ENCODE results near the gene RAB11A. TPM values are rescaled to one million over a fixed set of nuclear protein-coding genes. Genes with fewer than 3 reads are reported as not detected.

The RAB11A gene
- total and polyA plus RNA-seq, 9 of the 15 experiments (the other 6 are each of a cell fraction or from before 2014, with no cell fraction given), result 129 to 369 (median 245) TPM

GRCh38 chr15:65832549-65833364, 36.5 kb upstream of the RAB11A start (continued):
- TF ChIP-seq DEAF1 (CRISPR knock-in tag; IDR thresholded peaks at IDR 0.05) (peak; percentile 6; the same call in 1 of the 2 replicates), PTRF (tag; IDR thresholded peaks at IDR 0.05) (no peak), LEF1 (IDR thresholded peaks at IDR 0.05) (peak; percentile 65; the same call in 1 of the 2 replicates), ZNF140 (CRISPR knock-in tag; IDR thresholded peaks at IDR 0.05) (no peak), HINFP (tag; conservative IDR thresholded peaks at IDR 0.05; ENCODE audit: low read depth) (no peak; the same call in 1 of the 2 replicates), DDX20 (tag; IDR thresholded peaks at IDR 0.05; ENCODE audit: low read depth) (no peak), SOX6 (IDR thresholded peaks at IDR 0.05) (peak; percentile 50; the same call in 1 of the 2 replicates), TAF1 (IDR thresholded peaks at IDR 0.05; ENCODE audit: control insufficient read depth, extremely low read depth, insufficient read depth, low read length, severe bottlenecking) (peak; percentile 38), HES1 (IDR thresholded peaks at IDR 0.05; ENCODE audit: low read depth) (no peak), PBX2 (CRISPR knock-in tag; IDR thresholded peaks at IDR 0.05; ENCODE audit: low read depth) (no peak), PBX2 (tag; conservative IDR thresholded peaks at IDR 0.05; ENCODE audit: low read depth) (peak; percentile 75), E2F4 (CRISPR knock-in tag; IDR thresholded peaks at IDR 0.05; ENCODE audit: low read depth) (no peak), TGIF2 (CRISPR knock-in tag; IDR thresholded peaks at IDR 0.05) (no peak), MIER1 (IDR thresholded peaks at IDR 0.05; ENCODE audit: low read depth) (no peak), ATF3 (IDR thresholded peaks at IDR 0.05) (peak; percentile 72), ATF3 (CRISPR knock-in tag; conservative IDR thresholded peaks at IDR 0.05) (no peak), FOXP1 (CRISPR knock-in tag; IDR thresholded peaks at IDR 0.05) (no peak), ZNF23 (CRISPR knock-in tag; IDR thresholded peaks at IDR 0.05) (no peak), MAFF (IDR thresholded peaks at IDR 0.05; ENCODE audit: low read length) (no peak)

Measured in K562 (cell line).